Inflammatory macrophage (primary cell): ENCODE measurements around the gene CCHCR1.

Source experiments
- DNase-seq, 2 donors: peaks; one replicate each; pipeline ENCODE4 v3.0.0-alpha.2; 2020 to 2022

Gene CCHCR1

DNA sequence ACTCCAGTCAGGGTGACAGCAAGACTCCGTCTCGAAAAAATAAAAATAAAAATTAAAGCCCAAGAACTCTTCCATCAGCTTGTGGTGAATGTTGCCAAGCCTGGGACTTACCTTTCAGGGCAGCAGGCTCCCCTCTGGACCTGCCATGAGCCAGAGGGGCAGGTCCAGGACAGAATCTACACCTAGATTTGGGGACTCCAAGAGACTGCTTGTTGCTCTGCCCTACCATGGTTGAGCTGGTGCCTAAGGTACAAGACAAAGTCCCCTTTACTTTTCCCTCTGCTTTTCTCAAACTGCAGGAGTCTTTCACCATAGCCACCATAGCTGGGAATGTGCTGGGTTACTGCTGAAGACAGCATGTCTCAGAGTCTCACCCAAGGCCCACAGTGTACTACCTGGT, 54.5 kb downstream of the CCHCR1 start:
- DNase-seq = no peak

DNA sequence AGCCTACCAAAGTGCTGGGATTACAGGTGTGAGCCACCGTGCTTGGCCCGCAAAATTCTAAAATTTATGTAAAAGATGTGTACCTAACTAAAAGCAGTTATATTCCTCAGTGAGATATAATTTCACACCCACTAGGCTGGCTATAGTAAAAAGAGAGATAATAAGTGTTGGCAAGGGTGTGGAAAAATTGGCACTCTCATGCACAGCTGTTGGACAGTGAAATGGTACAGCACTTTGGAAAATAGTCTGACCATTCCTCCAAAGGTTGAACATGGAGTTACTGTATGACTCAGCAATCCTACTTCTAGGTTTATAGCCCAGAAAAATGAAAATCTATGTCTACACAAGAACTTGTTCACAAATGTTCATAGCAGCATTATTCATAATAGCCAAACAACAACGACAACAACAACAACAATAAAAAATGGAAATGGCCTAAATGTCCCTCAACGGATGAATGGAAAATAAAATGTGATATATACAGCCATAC, 59.1 kb downstream of the CCHCR1 start:
- DNase-seq = no peak

DNA sequence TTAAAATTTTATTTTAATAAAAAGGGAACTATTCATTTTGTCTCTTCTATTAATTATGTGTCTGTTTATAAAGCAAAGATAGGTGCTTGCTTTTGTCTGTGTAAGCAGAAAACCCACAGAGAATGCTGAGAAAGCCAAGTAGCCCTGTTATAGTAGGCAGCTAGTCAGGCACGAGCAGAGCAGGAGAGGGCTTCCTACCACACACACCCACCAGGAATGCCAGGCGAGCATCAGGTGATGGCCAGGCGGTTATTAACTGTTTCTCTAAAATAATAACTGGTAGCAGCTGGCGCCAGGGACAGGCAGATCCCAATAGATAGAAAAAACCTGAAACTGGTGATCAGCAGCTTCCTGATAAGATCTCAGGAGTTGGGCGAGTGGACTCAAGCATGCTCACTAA, 60.9 kb downstream of the CCHCR1 start:
- no peak for DNase-seq

DNA sequence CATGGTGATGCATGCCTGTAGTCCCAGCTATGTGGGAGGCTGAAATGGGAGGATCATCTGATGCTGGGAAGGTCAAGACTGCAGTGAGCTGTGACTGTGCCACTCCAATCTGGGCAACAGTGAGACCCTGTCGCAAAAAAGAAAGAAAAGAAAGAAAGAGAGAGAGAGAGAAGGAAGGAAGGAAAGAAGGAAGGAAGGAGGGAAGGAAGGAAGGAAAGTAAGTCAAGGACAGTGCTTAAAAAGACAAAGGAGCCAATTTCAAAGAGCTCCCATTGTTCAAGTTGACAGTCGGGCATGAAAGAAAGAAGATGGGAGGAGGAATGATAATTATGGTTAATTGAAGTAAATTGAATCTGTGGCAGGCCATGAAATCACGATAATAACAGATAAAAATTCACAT, 61.4 kb downstream of the CCHCR1 start:
- no peak for DNase-seq

DNA sequence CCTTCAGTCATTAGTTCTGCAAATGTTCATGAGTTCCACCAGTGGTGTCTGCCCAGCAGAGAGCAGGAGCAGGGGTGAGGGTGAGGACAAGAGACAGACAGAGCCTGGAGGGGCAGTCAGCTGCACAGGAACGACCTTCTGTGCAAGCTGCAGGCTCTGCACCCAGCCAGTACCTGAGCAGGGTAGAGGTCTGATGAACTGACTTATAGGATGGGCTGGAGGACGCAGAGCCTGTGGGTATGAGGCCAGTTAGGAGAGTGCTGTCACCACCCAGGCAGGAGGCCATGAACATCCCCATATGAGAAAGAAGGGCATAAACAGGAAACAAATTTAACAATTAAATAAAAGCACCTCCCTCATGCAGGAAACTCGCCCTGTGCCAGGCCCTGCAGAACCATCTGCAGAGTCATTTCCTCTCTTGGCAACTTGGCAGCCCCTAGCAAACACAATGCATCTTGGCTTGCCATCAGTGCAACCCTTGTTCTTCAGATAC, 63.2 kb downstream of the CCHCR1 start:
- peak in 1 of 2 donors; percentile 19 for DNase-seq

DNA sequence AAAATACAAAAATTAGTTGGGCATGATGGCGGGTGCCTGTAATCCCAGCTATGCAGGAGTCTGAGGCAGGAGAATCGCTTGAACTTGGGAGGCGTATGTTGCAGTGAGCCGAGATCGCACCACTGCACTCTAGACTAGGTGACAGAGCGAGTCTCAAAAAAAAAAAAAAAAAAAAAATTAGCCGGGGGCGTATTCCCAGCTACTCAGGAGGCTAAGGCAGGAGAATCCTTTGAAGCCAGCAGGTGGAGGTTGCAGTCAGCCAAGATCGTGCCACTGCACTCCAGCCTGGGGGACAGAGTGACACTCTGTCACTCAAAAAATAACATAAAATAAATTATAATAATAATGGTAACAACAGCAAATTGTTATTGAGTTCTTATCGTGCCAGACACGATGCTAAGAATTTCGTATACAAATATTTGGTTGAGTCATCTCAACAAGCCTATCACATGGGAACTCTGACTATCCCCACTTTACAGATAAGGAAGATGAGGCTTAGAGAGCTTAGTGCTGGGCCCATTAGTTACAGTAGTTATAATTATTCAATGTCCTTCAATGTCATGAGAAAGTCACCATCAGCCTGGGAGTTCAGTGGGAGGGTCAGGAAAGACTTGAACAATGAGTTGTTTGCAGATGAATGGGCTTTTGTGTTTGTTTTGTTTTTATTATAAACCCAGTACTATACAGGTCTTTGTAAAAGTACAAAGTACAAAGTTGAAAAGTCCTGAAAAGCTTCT, 64.7 kb downstream of the CCHCR1 start:
- no peak for DNase-seq
